Spleen (tissue), 7 donors: Measurements from ENCODE around the gene RHEX.

Source experiments
- CTCF ChIP-seq, 11 experiments: fragments of 200-600 bp in 7 of 11; fragments of 450-650 bp in 4 of 11; sonication (generic) in 4 of 11; IDR thresholded peaks in 8 of 11; conservative IDR thresholded peaks in 3 of 11; 1 replicate in 7 of 11; 2 replicates in 4 of 11; pipeline versions ENCODE4 v1.4.0 to v1.8.0; 2016 to 2021; ENCODE audit warnings: antibody characterized with exemption in 11 of 11, inconsistent platforms in 4 of 11, mild to moderate bottlenecking in 1 of 11
- POLR2A ChIP-seq, 3 donors: fragments of 450-650 bp; IDR thresholded peaks; one replicate each; pipeline ENCODE4 v1.5.1; 2017; ENCODE audit warnings: antibody characterized with exemption in 3 of 3, mild to moderate bottlenecking in 1 of 3
- donor health status: DM: no; HTN: no; CAD: no; lungs with moderate emphysema.
- donor health status: DM: no; HTN: no; CAD: no.
- donor health status: DM: no; HTN: no; CAD: no.

GRCh38 chr1:206050655-206051235, 2.2 kb upstream of the RHEX start:
- TF ChIP-seq POLR2A (IDR thresholded peaks at IDR 0.05) (no peak), CTCF (IDR thresholded peaks at IDR 0.05 in 8 of 11, conservative IDR thresholded peaks at IDR 0.05 in 3 of 11) (no peak)
